Coronary artery (tissue), 2 donors: ENCODE measurements around the gene CTPS2.
A peak's percentile ranks its signal among the peaks of the same experiment; 100 is the strongest.

ENCODE experiments used
- DNase-seq: peaks from one replicate; pipeline ENCODE4 v3.0.0-alpha.2; 2017; ENCODE audit warnings: low spot score
- H3K27ac ChIP-seq, 2 donors: fragments of 200-600 bp; sonication (generic); one replicate each; pipeline ENCODE4 v1.5.1; 2016 to 2019
- H3K4me3 ChIP-seq: fragments of 200-600 bp; sonication (generic); 2 replicates; pipeline ENCODE4 v1.5.1; 2016; ENCODE audit warnings: mild to moderate bottlenecking, moderate library complexity
- TF ChIP-seq, protein P1 (sequence below): fragments of 200-600 bp; sonication (generic); IDR thresholded peaks from one replicate; pipeline ENCODE4 v1.5.1; 2019; ENCODE audit warnings: antibody characterized with exemption

The CTPS2 gene

DNA sequence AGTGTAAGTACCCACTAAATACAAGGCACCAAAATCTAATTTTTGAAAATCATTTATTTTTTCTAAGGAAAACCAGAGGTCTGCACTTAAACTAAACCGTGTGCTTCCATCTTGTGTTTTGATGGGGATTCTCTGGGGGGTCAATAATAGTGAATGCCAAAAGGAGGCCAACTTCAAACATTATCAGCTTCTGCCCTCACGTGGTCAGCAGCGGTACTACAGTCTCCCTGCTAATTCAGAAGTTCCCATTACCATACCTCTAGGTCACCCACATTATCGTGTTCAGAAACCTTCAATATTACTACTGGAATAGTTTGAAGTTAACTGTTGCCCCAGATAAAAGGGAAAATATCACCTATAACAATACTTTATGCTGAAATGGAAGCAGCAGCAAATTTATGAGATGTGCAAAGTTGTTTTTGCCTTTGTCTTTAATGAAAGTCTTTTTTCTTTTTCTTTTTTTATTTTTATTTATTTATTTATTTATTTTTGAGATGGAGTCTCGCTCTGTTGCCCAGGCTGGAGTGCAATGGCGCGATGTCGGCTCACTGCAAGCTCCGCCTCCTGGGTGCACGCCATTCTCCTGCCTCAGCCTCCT lies 17.3 kb downstream of the CTPS2 start:
- no peak overlapping the region for H3K4me3 ChIP-seq
- H3K27ac ChIP-seq = no peak overlapping the region
- TF ChIP-seq, protein P1, sequence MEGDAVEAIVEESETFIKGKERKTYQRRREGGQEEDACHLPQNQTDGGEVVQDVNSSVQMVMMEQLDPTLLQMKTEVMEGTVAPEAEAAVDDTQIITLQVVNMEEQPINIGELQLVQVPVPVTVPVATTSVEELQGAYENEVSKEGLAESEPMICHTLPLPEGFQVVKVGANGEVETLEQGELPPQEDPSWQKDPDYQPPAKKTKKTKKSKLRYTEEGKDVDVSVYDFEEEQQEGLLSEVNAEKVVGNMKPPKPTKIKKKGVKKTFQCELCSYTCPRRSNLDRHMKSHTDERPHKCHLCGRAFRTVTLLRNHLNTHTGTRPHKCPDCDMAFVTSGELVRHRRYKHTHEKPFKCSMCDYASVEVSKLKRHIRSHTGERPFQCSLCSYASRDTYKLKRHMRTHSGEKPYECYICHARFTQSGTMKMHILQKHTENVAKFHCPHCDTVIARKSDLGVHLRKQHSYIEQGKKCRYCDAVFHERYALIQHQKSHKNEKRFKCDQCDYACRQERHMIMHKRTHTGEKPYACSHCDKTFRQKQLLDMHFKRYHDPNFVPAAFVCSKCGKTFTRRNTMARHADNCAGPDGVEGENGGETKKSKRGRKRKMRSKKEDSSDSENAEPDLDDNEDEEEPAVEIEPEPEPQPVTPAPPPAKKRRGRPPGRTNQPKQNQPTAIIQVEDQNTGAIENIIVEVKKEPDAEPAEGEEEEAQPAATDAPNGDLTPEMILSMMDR = peak; percentile 71
- no peak for DNase-seq

DNA sequence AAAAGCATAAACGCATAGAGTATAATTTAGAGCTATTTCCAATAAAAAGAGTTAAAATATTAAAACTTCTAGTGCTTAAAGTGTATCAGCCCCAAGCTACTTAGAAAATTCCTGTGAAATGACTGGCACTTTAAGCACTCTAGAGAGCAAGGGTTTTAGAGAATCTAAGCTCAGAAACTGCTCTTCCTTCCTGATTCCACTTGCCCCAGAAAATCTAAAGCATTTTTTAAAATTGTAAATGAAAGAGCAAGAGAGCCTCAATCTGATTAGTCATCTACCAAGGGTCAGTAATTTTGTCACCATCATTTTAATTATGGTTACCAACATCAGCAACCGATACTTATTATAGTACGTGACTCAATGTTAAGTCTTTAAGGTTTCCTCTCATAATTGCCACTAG lies 25.0 kb downstream of the CTPS2 start:
- DNase-seq = no peak
- Histone ChIP-seq H3K27ac (no peak overlapping the region), H3K4me3 (no peak overlapping the region)
- TF ChIP-seq, protein P1 = no peak

DNA sequence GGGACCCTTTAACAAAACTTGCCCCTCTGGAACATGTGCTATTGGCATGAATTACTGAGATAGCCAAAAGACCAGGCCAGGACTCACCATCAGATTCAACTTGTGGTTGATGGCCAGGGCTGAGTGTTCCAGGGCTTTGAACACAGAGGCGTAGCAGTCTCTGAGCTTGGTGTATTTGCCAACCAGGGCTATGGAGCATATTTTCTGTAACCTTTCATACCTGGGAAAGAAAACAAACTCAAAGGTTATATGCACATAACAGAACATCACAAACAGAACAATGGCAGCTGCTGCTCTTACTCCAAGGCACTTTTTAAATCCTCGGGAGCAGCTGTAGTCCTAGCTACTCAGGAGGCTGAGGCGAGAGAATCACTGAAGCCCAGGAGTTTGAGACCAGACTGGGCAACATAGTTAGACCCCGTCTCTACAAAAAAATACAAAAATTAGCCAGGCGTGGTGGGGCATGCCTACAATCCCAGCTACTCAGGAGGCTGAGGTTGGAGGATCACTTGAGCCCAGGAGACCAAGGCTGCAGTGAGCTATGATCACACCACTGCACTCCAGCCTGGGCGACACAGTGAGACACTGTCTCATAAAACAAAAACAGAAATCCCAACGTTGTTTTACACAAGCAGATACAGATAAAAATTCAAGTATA lies 29.3 kb downstream of the CTPS2 start:
- TF ChIP-seq, protein P1 = no peak
- DNase-seq = no peak
- no peak overlapping the region for H3K4me3 ChIP-seq
- H3K27ac ChIP-seq = no peak overlapping the region

DNA sequence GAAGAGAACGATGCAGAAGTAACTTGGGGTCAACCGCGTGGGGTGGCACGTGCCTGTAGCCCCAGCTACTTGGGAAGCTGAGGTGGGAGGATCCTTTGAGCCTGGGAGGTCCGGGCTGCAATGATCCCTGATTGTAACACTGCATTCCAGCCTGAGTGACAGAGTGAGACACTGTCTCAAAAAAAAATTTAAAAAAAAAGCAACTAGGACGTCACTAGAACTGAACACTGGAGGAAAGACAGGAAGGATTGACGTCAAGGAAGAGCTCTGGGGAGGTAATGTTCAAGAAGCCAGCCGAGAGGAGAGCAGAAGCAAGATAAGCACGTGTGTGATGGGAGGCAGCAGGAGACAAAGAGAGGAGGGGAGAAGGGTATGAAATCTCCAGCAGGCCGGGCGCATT lies 33.8 kb downstream of the CTPS2 start:
- H3K27ac ChIP-seq = no peak overlapping the region
- TF ChIP-seq, protein P1 = no peak
- H3K4me3 ChIP-seq = no peak overlapping the region
- no peak for DNase-seq

DNA sequence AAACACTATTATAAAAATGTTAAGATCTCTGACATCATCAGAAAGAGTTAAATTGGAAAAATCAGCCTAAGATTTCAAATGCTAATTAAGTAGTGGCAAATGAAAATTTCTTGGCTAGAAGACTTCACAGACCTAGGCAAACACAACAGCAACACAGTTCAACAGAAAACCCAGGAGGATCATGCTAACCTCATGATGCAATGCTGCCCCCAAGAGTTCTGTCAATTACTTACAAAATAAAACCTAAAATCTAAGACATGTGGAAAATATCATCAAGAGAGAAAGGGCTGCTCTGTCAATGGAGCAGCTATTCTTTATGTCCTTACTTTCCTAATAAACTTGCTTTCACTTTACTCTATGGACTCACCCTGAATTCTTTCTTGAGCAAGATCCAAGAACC lies 41.5 kb downstream of the CTPS2 start:
- H3K27ac ChIP-seq = no peak overlapping the region
- TF ChIP-seq, protein P1 = no peak
- no peak overlapping the region for H3K4me3 ChIP-seq
- no peak for DNase-seq

DNA sequence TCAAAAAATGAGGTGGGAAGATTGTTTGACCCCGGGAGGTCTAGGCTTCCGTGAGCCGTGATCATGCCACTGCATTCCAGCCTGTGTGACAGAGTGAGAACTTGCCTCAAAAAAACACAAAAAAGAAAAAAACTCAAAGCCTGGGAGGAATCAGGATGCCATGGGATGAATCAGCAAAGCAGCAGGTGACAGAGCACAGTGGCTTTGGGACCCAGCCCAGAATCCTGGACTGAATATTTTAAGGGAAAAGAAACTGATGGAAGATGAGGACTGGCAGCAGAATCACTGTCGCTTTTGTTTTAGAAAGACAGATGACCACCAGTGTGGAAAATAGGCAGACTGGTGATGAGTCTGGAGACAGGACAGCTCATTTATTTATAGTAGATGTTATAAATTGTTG lies 45.9 kb downstream of the CTPS2 start:
- no peak for DNase-seq
- TF ChIP-seq, protein P1 = no peak
- Histone ChIP-seq H3K4me3 (no peak overlapping the region), H3K27ac (no peak overlapping the region)

DNA sequence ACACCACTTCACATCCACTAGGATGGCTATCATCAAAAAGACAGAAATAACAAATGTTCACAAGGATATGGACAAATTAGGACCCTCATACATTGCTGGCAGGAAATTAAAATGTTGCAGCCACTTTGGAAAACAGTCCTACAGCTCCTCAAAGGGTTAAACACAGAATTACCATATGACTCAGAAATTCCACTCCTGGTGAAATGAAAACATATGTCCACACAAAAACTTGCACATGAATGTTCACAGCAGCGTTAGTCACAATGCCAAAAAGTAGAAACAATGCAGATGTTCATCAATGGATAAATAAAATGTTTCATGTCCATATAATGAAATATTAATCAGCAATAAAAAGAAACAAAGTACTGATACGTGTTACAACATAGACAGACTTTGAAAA lies 47.4 kb downstream of the CTPS2 start:
- TF ChIP-seq, protein P1 = no peak
- no peak for DNase-seq
- H3K4me3 ChIP-seq = no peak overlapping the region
- no peak overlapping the region for H3K27ac ChIP-seq
